ENCODE results near the gene GALNT17.

The GALNT17 gene

GRCh38 chr7:71254751-71255150 is 122.8 kb downstream of the GALNT17 start (continued):
- TF ChIP-seq ZFP69B (tag by site-specific recombination; IDR thresholded peaks at IDR 0.05) (no peak), ZNF658 (tag by site-specific recombination; IDR thresholded peaks at IDR 0.05) (no peak), ATF2 (tag by site-specific recombination; IDR thresholded peaks at IDR 0.05; ENCODE audit: low read depth) (no peak), YY2 (tag by site-specific recombination; IDR thresholded peaks at IDR 0.05) (no peak), ZNF529 (tag by site-specific recombination; IDR thresholded peaks at IDR 0.05; ENCODE audit: insufficient replicate concordance) (no peak), ZNF558 (tag by site-specific recombination; IDR thresholded peaks at IDR 0.05) (no peak), SCRT2 (tag by site-specific recombination; IDR thresholded peaks at IDR 0.05) (no peak), ZBTB1 (tag by site-specific recombination; IDR thresholded peaks at IDR 0.05) (no peak)

GRCh38 chr7:71255537-71256178 is 123.7 kb downstream of the GALNT17 start:
- POLR2A ChIA-PET = no interaction called here
- CTCF ChIA-PET = no interaction called here
- Histone ChIP-seq H3K4me1 (ENCODE audit: control insufficient read depth, insufficient read depth, low read length) (no peaks in the 10 kb centered on the region), H3K36me3 (ENCODE audit: control insufficient read depth in 2 of 2, insufficient read depth in 1 of 2, low read length in 2 of 2) (no peaks in the 10 kb centered on the region), H3K9me3 (ENCODE audit: control insufficient read depth, insufficient read depth, low read depth, low read length) (no peaks in the 10 kb centered on the region), H3K27ac (ENCODE audit: extremely low read depth, low read depth, low read length) (no peak overlapping the region), H3K4me3 (ENCODE audit: low read depth, low read length) (no peak overlapping the region)
- TF ChIP-seq ZNF544 (tag by site-specific recombination; IDR thresholded peaks at IDR 0.05) (no peak), PRDM2 (tag by site-specific recombination; IDR thresholded peaks at IDR 0.05; ENCODE audit: borderline replicate concordance) (no peak), ZBTB20 (tag by site-specific recombination; IDR thresholded peaks at IDR 0.05) (no peak), ZNF121 (tag by site-specific recombination; IDR thresholded peaks at IDR 0.05) (no peak), WT1 (tag by site-specific recombination; IDR thresholded peaks at IDR 0.05) (no peak), ZNF521 (tag by site-specific recombination; IDR thresholded peaks at IDR 0.05) (no peak), ZBTB26 (tag by site-specific recombination; optimal IDR thresholded peaks at IDR 0.05) (no peak), ZNF658 (tag by site-specific recombination; IDR thresholded peaks at IDR 0.05) (no peak), ZNF221 (tag by site-specific recombination; IDR thresholded peaks at IDR 0.05; ENCODE audit: borderline replicate concordance) (no peak), ZFP69B (tag by site-specific recombination; IDR thresholded peaks at IDR 0.05) (no peak), GLIS1 (tag by site-specific recombination; IDR thresholded peaks at IDR 0.05) (no peak), ZBTB6 (tag by site-specific recombination; IDR thresholded peaks at IDR 0.05) (no peak), OSR2 (tag by site-specific recombination; IDR thresholded peaks at IDR 0.05) (no peak), SP2 (tag by site-specific recombination; IDR thresholded peaks at IDR 0.05) (no peak), GLI2 (tag by site-specific recombination; IDR thresholded peaks at IDR 0.05; ENCODE audit: borderline replicate concordance, low read depth) (no peak)

Measured in HEK293 (cell line).